ENCODE data around the gene CHIC1. TPM values are rescaled to one million over a fixed set of nuclear protein-coding genes. Genes with fewer than 3 reads are reported as not detected.
"Not testable (repeated sequence)": the region's sequence is repeated elsewhere in the genome, so short reads cannot be mapped to it uniquely, and the experiment has no call there.

The CHIC1 gene
- total RNA-seq, 1 experiment from 2014 or later: 3.8 TPM

DNA sequence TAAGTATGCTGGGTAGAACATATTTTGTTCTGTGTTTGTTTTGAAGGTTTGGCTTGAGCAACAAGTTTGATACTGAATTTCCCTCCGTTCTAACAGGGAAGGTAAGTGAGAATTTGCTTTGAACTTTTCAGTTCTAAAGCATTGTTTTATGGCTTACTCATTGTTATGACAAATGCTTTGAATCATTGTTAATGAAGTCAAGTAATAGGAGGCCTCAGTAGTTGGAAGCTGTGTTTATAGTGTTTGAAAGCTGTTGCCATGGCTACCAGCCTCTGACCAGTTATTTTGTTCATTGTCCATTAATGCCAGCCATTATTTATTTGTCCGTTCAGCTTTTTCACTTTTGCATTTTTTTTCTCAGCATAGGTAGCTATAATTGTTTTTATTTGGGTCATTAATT, 14.4 kb downstream of the CHIC1 start:
- BruUV-seq (replicated peaks): no TSS peak
- H3K4me2 ChIP-seq (ENCODE audit: low read length): peak overlapping the region; percentile 51

DNA sequence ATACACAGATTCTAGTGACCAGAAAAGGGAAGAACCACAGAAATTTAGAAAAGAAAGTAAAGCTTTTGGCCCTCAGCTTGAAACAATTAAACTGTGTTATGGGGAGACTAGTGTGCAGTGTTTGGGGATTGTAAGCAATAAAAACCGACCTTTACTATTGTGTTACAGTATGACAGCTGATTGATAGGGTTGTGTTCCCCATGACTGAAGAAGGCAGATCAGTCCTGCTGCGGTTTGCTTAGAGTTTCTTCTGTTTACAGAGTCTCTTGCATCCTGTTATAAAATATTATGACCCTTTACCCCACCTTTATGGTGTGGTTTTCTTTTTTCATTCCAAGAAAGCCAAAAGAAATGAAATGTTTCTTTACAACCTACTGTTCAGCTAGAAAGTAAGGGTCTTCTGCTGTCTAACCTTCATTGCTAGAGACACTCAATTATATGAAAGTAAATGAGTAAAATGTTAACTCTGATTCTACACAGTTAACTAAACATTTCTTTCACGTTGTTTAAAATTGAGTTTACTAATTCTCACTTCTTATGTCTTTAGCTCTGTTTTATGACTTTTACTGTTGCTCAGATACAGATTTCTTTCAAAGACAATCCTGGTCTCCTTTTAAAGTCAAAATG, 18.1 kb downstream of the CHIC1 start:
- no peak overlapping the region for H3K9ac ChIP-seq (ENCODE audit: low read length)
- no peaks in the 10 kb centered on the region for H3F3A ChIP-seq (ENCODE audit: low read length, unreplicated experiment)
- peaks cover 39% of the 10 kb centered on the region for H3K4me1 ChIP-seq (ENCODE audit: insufficient read depth, low read length)
- H3K9me3 ChIP-seq (ENCODE audit: low read length): no peaks in the 10 kb centered on the region
- no peaks in the 10 kb centered on the region for H3K9me2 ChIP-seq (replicated peaks; ENCODE audit: low read length)
- BruUV-seq (replicated peaks): no TSS peak
- H3K36me3 ChIP-seq (ENCODE audit: low read depth, low read length): no peaks in the 10 kb centered on the region; the same call in 1 of the 2 replicates
- H3K27me3 ChIP-seq (ENCODE audit: low read length): no peaks in the 10 kb centered on the region
- ATAC-seq: peak; percentile 81
- H3K4me2 ChIP-seq (ENCODE audit: low read length): peak overlapping the region; percentile 64
- H4K20me1 ChIP-seq (ENCODE audit: low read length): no peaks in the 10 kb centered on the region
- H3K4me3 ChIP-seq (ENCODE audit: low read length): 0 out of 2 replicates have a peak overlapping the region, but pooled peaks have one; percentile 22
- TF ChIP-seq, protein P1, sequence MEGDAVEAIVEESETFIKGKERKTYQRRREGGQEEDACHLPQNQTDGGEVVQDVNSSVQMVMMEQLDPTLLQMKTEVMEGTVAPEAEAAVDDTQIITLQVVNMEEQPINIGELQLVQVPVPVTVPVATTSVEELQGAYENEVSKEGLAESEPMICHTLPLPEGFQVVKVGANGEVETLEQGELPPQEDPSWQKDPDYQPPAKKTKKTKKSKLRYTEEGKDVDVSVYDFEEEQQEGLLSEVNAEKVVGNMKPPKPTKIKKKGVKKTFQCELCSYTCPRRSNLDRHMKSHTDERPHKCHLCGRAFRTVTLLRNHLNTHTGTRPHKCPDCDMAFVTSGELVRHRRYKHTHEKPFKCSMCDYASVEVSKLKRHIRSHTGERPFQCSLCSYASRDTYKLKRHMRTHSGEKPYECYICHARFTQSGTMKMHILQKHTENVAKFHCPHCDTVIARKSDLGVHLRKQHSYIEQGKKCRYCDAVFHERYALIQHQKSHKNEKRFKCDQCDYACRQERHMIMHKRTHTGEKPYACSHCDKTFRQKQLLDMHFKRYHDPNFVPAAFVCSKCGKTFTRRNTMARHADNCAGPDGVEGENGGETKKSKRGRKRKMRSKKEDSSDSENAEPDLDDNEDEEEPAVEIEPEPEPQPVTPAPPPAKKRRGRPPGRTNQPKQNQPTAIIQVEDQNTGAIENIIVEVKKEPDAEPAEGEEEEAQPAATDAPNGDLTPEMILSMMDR (conservative IDR thresholded peaks at IDR 0.05; ENCODE audit: low read depth, low read length): no peak
- TF ChIP-seq EZH2phosphoT487 (IDR thresholded peaks at IDR 0.05; ENCODE audit: borderline replicate concordance, low read length) (no peak), EZH2 (IDR thresholded peaks at IDR 0.05; ENCODE audit: low read length, unreplicated experiment) (no peak)
- ChIA-PET POLR2A (ENCODE audit: unreplicated experiment) (no interaction called here), CTCF (no interaction called here)
- no peak overlapping the region for H2AFZ ChIP-seq (ENCODE audit: low read length)
- peak; percentile 66 for DNase-seq
- peak overlapping the region; percentile 41 for H3K27ac ChIP-seq (ENCODE audit: low read length)
- no peaks in the 10 kb centered on the region for H3K79me2 ChIP-seq (ENCODE audit: low read length)
- intact Hi-C loops (cut with micrococcal nuclease): no loop called here

More for the DNA sequence above, 14.4 kb downstream of the CHIC1 start:
- H3K9me2 ChIP-seq (replicated peaks; ENCODE audit: low read length): no peaks in the 10 kb centered on the region
- H3K27ac ChIP-seq (ENCODE audit: low read length): peak overlapping the region; percentile 61
- DNase-seq: peak; percentile 78
- no peak overlapping the region for H3K4me3 ChIP-seq (ENCODE audit: low read length)
- no peaks in the 10 kb centered on the region; the same call in 1 of the 2 replicates for H3K36me3 ChIP-seq (ENCODE audit: low read depth, low read length)
- peak; percentile 76 for ATAC-seq
- H3K9ac ChIP-seq (ENCODE audit: low read length): peak overlapping the region; percentile 40; the same call in 1 of the 2 replicates
- no peaks in the 10 kb centered on the region for H3F3A ChIP-seq (ENCODE audit: low read length, unreplicated experiment)
- no peaks in the 10 kb centered on the region for H4K20me1 ChIP-seq (ENCODE audit: low read length)
- intact Hi-C loops (cut with micrococcal nuclease): loop anchor here (1.0 kb wide), 1 partner anchor 14 kb away; the partner anchor contains the start of gene CHIC1
- ChIA-PET CTCF (no interaction called here), POLR2A (ENCODE audit: unreplicated experiment) (no interaction called here)
- no peaks in the 10 kb centered on the region for H3K27me3 ChIP-seq (ENCODE audit: low read length)
- H3K9me3 ChIP-seq (ENCODE audit: low read length): no peaks in the 10 kb centered on the region
- peaks cover 3% of the 10 kb centered on the region; the same call in 1 of the 2 replicates for H3K79me2 ChIP-seq (ENCODE audit: low read length)
- no peak for TF ChIP-seq EZH2 (IDR thresholded peaks at IDR 0.05; ENCODE audit: low read length, unreplicated experiment)
- TF ChIP-seq, protein P1 (conservative IDR thresholded peaks at IDR 0.05; ENCODE audit: low read depth, low read length): no peak
- no peak for TF ChIP-seq EZH2phosphoT487 (IDR thresholded peaks at IDR 0.05; ENCODE audit: borderline replicate concordance, low read length)
- H3K4me1 ChIP-seq (ENCODE audit: insufficient read depth, low read length): peaks cover 36% of the 10 kb centered on the region
- no peak overlapping the region for H2AFZ ChIP-seq (ENCODE audit: low read length)

GRCh38 chrX:73597758-73598157, 34.8 kb downstream of the CHIC1 start:
- H3F3A ChIP-seq (ENCODE audit: low read length, unreplicated experiment); H3K9me3 ChIP-seq (ENCODE audit: low read length); H3K4me2 ChIP-seq (ENCODE audit: low read length); H3K9ac ChIP-seq (ENCODE audit: low read length); H3K9me2 ChIP-seq (replicated peaks; ENCODE audit: low read length); BruUV-seq (replicated peaks); H3K4me3 ChIP-seq (ENCODE audit: low read length); ATAC-seq; H3K4me1 ChIP-seq (ENCODE audit: insufficient read depth, low read length); H3K27me3 ChIP-seq (ENCODE audit: low read length); CTCF ChIA-PET; H3K79me2 ChIP-seq (ENCODE audit: low read length); POLR2A ChIA-PET (ENCODE audit: unreplicated experiment); intact Hi-C loops (cut with micrococcal nuclease); H3K36me3 ChIP-seq (ENCODE audit: low read depth, low read length); H2AFZ ChIP-seq (ENCODE audit: low read length); DNase-seq; H3K27ac ChIP-seq (ENCODE audit: low read length); H4K20me1 ChIP-seq (ENCODE audit: low read length): not testable (repeated sequence)

Data from PC-3 (cell line).